ENCODE data around the gene GINS1.

Gene GINS1

GRCh38 chr20:25407311-25408169 lies at the start of gene GINS1:
TSS of gene GINS1 (plus strand) at chr20:25407673. CDS start at chr20:25407821, 148 bp downstream.
- DNase-seq (ENCODE audit: low read depth), result peak; percentile 97

- peak; percentile 12 for DNase-seq (ENCODE audit: low read depth)
These were observed 46.7 kb upstream of the GINS1 start for GRCh38 chr20:25360631-25361286.

GRCh38 chr20:25361287-25361683 lies 46.2 kb upstream of the GINS1 start:
- DNase-seq (ENCODE audit: low read depth), result peak; percentile 24

- no peak for DNase-seq (ENCODE audit: low read depth)
These were observed 43.2 kb upstream of the GINS1 start for GRCh38 chr20:25364180-25364788.

- DNase-seq (ENCODE audit: low read depth), result no peak
These were observed 42.4 kb upstream of the GINS1 start for GRCh38 chr20:25364879-25365699.

GRCh38 chr20:25368526-25368925 lies 38.9 kb upstream of the GINS1 start:
- DNase-seq (ENCODE audit: low read depth), result no peak

GRCh38 chr20:25368976-25369375 lies 38.5 kb upstream of the GINS1 start:
- DNase-seq (ENCODE audit: low read depth), result no peak

- DNase-seq (ENCODE audit: low read depth), result no peak
These were observed 37.9 kb upstream of the GINS1 start for GRCh38 chr20:25369529-25369928.

GRCh38 chr20:25369971-25370370 lies 37.5 kb upstream of the GINS1 start:
- DNase-seq (ENCODE audit: low read depth), result no peak

GRCh38 chr20:25372584-25373336 lies 34.7 kb upstream of the GINS1 start:
- peak; percentile 94 for DNase-seq (ENCODE audit: low read depth)

- DNase-seq (ENCODE audit: low read depth), result no peak
These were observed 32.6 kb upstream of the GINS1 start for GRCh38 chr20:25374842-25375241.

- DNase-seq (ENCODE audit: low read depth), result no peak
These were observed 31.2 kb upstream of the GINS1 start for GRCh38 chr20:25376236-25376635.

GRCh38 chr20:25376886-25377285 lies 30.6 kb upstream of the GINS1 start:
- DNase-seq (ENCODE audit: low read depth), result no peak

GRCh38 chr20:25378189-25378883 lies 29.1 kb upstream of the GINS1 start:
- DNase-seq (ENCODE audit: low read depth), result no peak

- no peak for DNase-seq (ENCODE audit: low read depth)
These were observed 28.4 kb upstream of the GINS1 start for GRCh38 chr20:25378884-25379733.

GRCh38 chr20:25380945-25381614 lies 26.4 kb upstream of the GINS1 start:
- no peak for DNase-seq (ENCODE audit: low read depth)

- no peak for DNase-seq (ENCODE audit: low read depth)
These were observed 24.6 kb upstream of the GINS1 start for GRCh38 chr20:25382704-25383370.

- peak; percentile 23 for DNase-seq (ENCODE audit: low read depth)
These were observed 18.0 kb upstream of the GINS1 start for GRCh38 chr20:25389401-25389857.

Data from HS-27A (cell line).